GM10248 (cell line): Measurements from ENCODE around the gene SH2D2A.

Experiments used
- CTCF ChIA-PET: fragments of 300-600 bp; sonication (Branson Sonifier 250); formaldehyde crosslinking; extraction: SDS; loops from one replicate; lab custom pipeline; 2021; ENCODE audit warnings: antibody characterized with exemption; lab: Yijun Ruan, JAX
- POLR2A ChIA-PET: fragments of 350-650 bp; sonication (Branson Sonifier 250); formaldehyde crosslinking; extraction: SDS; loops from one replicate; lab custom pipeline; 2020; ENCODE audit warnings: antibody characterized with exemption; lab: Yijun Ruan, JAX
- DNase-seq: peaks from one replicate; pipeline ENCODE4 v3.0.0; 2012; ENCODE audit errors: extremely low spot score
- CTCF ChIP-seq: IDR thresholded peaks from 2 replicates; pipeline ENCODE4 v1.5.1; 2012; ENCODE audit warnings: mild to moderate bottlenecking, low read depth; ENCODE audit errors: extremely low read depth, missing control alignments, control extremely low read depth

SH2D2A gene

GRCh38 chr1:156775799-156776198 is 40.8 kb downstream of the SH2D2A start:
- ChIA-PET CTCF (interaction anchor here (3.5 kb wide), 1 partner anchor 50 kb away, joined by 15 read pairs; no protein-coding TSS in a partner anchor), POLR2A (interaction anchor here (0.7 kb wide), 1 partner anchor 10 kb away, joined by 4 read pairs; no protein-coding TSS in a partner anchor)
- TF ChIP-seq CTCF = no peak
- no peak for DNase-seq

GRCh38 chr1:156773607-156774006 is 43.0 kb downstream of the SH2D2A start:
- ChIA-PET CTCF (interaction anchor here (1.6 to 9.6 kb wide), 4 partner anchors 11 to 117 kb away, joined by 5 to 94 read pairs (median 10); partner anchors contain the start of genes ISG20L2 and METTL25B), POLR2A (no interaction called here)
- no peak for TF ChIP-seq CTCF
- no peak for DNase-seq

- ChIA-PET POLR2A (no interaction called here), CTCF (interaction anchor here (0.8 to 9.6 kb wide), 12 partner anchors 9 to 181 kb away, joined by 3 to 94 read pairs (median 4); partner anchors contain the start of genes HDGF, ISG20L2, METTL25B and NAXE)
- no peak for DNase-seq
- TF ChIP-seq CTCF = no peak
These were observed 43.7 kb downstream of the SH2D2A start for GRCh38 chr1:156772728-156773497.

- DNase-seq = no peak
- POLR2A ChIA-PET = no interaction called here
- CTCF ChIA-PET = interaction anchor here (0.9 to 9.6 kb wide), 12 partner anchors 9 to 181 kb away, joined by 3 to 94 read pairs (median 4); partner anchors contain the start of genes HDGF, ISG20L2, METTL25B and NAXE
- no peak for TF ChIP-seq CTCF
These were observed 44.4 kb downstream of the SH2D2A start for GRCh38 chr1:156772222-156772621.

- no peak for TF ChIP-seq CTCF
- DNase-seq = no peak
- POLR2A ChIA-PET = no interaction called here
- CTCF ChIA-PET = interaction anchor here (0.8 to 9.6 kb wide), 7 partner anchors 17 to 91 kb away, joined by 3 to 94 read pairs (median 4); partner anchors contain the start of genes HDGF, ISG20L2, METTL25B and MRPL24
These were observed 47.9 kb downstream of the SH2D2A start for GRCh38 chr1:156768610-156769295.
